ENCODE results near the gene CACNA1E. TPM values are rescaled to one million over a fixed set of nuclear protein-coding genes. Genes with fewer than 3 reads are reported as not detected.
A peak's percentile ranks its signal among the peaks of the same experiment; 100 is the strongest.

CACNA1E gene
- total RNA-seq, 1 donor from 2014 or later = 0.06 TPM

- H3K4me1 ChIP-seq = peaks cover 12% of the 10 kb centered on the region
- no peak for DNase-seq
- H3K27me3 ChIP-seq = peaks cover 76% of the 10 kb centered on the region
- TF ChIP-seq CTCF (IDR thresholded peaks at IDR 0.05) = no peak
- no peak for ATAC-seq
- H3K27ac ChIP-seq = no peak overlapping the region
- no peak overlapping the region for H3K4me3 ChIP-seq
- intact Hi-C loops (cut with DNase I) = no loop called here
- no peaks in the 10 kb centered on the region for H3K9me3 ChIP-seq
- no peaks in the 10 kb centered on the region for H3K36me3 ChIP-seq
Observed at GRCh38 chr1:181484821-181485220, 1.5 kb downstream of the CACNA1E start.

- intact Hi-C loops (cut with DNase I) = no loop called here
- Histone ChIP-seq H3K4me3 (no peak overlapping the region), H3K4me1 (peaks cover 12% of the 10 kb centered on the region), H3K27me3 (peaks cover 72% of the 10 kb centered on the region), H3K27ac (no peak overlapping the region), H3K9me3 (no peaks in the 10 kb centered on the region), H3K36me3 (no peaks in the 10 kb centered on the region)
- peak; percentile 68 for DNase-seq
- TF ChIP-seq CTCF (IDR thresholded peaks at IDR 0.05) = no peak
- ATAC-seq = peak; percentile 23
Observed at GRCh38 chr1:181485287-181486097, 2.2 kb downstream of the CACNA1E start.

GRCh38 chr1:181486098-181486420 is 2.7 kb downstream of the CACNA1E start:
- no peak for TF ChIP-seq CTCF (IDR thresholded peaks at IDR 0.05)
- Histone ChIP-seq H3K9me3 (no peaks in the 10 kb centered on the region), H3K36me3 (no peaks in the 10 kb centered on the region), H3K4me3 (no peak overlapping the region), H3K4me1 (peaks cover 12% of the 10 kb centered on the region), H3K27ac (no peak overlapping the region), H3K27me3 (peaks cover 70% of the 10 kb centered on the region)
- intact Hi-C loops (cut with DNase I) = no loop called here
- DNase-seq (no peak), ATAC-seq (no peak)

- ATAC-seq (no peak), DNase-seq (no peak)
- no peak overlapping the region for H3K4me3 ChIP-seq
- H3K36me3 ChIP-seq = no peaks in the 10 kb centered on the region
- TF ChIP-seq CTCF (IDR thresholded peaks at IDR 0.05) = no peak
- H3K27me3 ChIP-seq = peaks cover 52% of the 10 kb centered on the region
- peaks cover 6% of the 10 kb centered on the region for H3K4me1 ChIP-seq
- intact Hi-C loops (cut with DNase I) = no loop called here
- no peak overlapping the region for H3K27ac ChIP-seq
- no peaks in the 10 kb centered on the region for H3K9me3 ChIP-seq
Observed at GRCh38 chr1:181488866-181489265, 5.5 kb downstream of the CACNA1E start.

DNA sequence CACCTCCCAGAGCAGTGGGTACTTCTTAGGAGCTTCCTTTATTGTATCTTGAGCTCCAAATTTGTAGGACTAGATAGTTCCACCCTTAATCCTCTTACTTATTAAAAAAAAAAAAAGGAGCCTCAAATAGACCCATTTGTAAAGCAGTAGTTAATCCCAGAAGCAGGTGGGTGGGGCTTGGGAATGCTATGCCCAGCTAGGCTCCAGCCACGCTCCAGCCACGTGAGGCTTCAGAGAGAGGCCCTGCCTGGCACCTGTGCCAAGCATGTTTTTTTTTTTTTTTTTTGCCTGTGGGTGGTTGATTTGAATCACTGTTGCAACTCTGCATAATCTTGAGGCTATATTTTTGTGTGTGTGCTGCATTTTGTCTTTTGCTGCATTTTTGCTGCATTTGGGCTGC is 7.0 kb downstream of the CACNA1E start:
- Histone ChIP-seq H3K9me3 (no peaks in the 10 kb centered on the region), H3K4me1 (peaks cover 6% of the 10 kb centered on the region), H3K27me3 (peaks cover 39% of the 10 kb centered on the region), H3K4me3 (no peak overlapping the region), H3K27ac (no peak overlapping the region), H3K36me3 (no peaks in the 10 kb centered on the region)
- DNase-seq (no peak), ATAC-seq (no peak)
- TF ChIP-seq CTCF (IDR thresholded peaks at IDR 0.05) = no peak
- intact Hi-C loops (cut with DNase I) = no loop called here
